Stimulated activated CD4-positive, alpha-beta T cell treated with anti-CD3 and anti-CD28 coated beads, Interleukin-15, amount 100 ng/mL, for 24 hours (primary cell): ENCODE results near the gene FN3KRP.
"Not testable (repeated sequence)": the region's sequence is repeated elsewhere in the genome, so short reads cannot be mapped to it uniquely, and the experiment has no call there.

Source experiments
- DNase-seq: peaks from one replicate; pipeline ENCODE4 v3.0.0-alpha.2; 2020

Gene FN3KRP

DNA sequence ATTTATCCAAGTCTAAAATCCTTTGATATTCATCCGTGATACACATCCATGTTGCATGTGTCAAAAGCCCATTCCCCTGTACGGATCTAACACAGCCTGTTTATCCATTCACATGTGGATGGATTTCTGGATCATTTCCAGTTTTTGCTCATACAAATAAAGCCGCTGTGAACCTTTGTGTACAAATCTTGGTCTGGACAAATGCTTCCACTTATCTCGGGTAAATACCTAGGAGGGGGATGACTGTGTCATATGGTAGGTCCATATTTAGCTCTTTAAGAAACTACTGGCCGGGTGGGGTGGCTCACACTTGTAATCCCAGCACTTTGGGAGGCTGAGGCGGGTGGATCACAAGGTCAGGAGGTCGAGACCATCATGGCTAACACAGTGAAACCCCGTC is 29.0 kb downstream of the FN3KRP start:
- no peak for DNase-seq

DNA sequence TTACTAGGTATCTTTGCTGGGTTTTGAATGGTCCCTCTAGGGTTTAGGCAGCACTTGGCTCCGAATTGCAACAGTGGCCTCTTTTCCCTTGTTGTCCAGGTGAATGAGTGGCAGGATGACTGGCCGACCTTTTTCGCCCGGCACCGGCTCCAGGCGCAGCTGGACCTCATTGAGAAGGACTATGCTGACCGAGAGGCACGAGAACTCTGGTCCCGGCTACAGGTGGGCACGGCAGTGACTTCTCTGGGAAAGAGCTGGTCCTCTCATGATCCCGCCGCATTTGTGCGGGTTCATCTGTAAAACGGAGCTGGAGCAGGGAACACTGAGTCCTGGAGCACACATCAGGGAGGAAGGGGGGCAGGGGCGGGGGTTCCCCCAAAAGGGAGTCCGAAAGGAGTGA is 32.2 kb downstream of the FN3KRP start:
- no peak for DNase-seq

DNA sequence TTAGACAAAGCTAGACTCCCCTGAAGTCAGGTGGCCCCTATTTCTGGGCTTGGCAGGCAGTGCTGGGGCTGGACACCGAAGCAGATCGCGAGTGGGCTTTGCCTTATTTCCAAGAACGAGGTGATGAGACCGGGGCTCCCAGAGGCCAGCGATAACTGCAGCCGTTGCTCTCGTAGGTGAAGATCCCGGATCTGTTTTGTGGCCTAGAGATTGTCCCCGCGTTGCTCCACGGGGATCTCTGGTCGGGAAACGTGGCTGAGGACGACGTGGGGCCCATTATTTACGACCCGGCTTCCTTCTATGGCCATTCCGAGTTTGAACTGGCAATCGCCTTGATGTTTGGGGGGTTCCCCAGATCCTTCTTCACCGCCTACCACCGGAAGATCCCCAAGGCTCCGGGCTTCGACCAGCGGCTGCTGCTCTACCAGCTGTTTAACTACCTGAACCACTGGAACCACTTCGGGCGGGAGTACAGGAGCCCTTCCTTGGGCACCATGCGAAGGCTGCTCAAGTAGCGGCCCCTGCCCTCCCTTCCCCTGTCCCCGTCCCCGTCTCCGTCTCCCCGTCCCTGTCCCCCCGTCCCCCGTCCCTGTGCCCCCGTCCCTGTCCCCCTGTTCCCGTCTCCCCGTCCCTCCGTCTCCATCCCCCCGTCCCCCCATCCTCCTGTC is 33.9 kb downstream of the FN3KRP start:
- no peak for DNase-seq

DNA sequence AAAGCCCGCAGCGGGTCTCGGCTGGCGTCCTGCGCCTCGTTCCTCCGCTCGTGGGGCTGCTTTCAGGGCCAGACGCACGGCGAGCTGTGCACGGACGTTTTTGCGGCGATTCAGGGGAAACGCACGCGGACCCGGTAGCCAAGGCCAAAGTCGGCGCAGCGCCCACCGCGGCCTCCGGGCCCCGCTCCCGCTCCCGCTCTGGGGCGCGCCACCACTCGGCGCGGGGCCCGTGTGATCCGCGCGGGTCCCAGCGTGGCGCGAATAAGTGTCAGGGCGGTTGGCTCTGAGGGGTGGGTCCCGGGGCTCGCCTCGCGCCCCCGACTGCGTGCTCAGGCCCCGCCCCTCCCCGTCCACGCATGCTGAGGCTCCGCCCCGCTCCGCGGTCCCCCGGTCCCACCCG is 34.7 kb downstream of the FN3KRP start:
- no peak for DNase-seq

DNA sequence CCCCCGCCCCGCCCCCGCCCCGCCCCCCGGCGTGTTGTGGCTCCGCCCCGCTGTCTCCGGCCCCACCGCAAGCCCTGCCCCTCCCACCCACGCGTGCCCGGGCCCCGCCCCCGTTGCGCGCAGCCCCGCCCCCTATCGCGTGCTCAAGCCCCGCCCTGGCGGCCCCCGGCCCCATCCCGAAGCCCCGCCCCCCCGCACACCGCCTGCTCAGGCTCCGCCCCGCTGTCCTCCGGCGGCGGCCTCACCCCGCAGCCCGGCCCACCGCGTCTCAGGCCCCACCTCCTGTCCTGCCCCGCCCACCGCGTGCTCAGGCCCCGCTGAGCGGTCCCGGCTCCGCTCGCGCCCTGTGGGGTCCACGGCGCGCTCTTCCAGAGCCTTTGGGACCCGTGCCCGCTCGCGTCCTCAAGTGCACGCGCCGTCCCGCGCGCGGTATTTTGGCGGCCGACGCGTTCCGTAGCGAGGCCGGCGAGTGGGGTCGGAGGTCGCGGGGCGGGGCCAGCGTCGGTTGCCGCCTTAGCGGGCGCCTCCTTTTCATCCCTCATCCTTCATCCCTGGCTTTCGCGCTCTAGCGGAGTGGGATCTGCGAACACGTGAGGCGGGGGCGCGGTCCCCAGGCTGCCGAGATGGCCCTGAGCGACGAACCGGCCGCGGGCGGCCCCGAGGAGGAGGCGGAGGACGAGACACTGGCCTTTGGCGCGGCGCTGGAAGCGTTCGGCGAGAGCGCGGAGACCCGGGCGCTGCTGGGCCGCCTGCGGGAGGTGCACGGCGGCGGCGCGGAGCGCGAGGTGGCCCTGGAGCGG is 35.3 kb downstream of the FN3KRP start, which contains the start of gene TBCD:
Gene TBCD, plus strand, starts transcription at position 495 of the 800 bp plus-strand sequence. Its CDS starts 129 bp downstream, at position 624.
- peak; percentile 91 for DNase-seq

DNA sequence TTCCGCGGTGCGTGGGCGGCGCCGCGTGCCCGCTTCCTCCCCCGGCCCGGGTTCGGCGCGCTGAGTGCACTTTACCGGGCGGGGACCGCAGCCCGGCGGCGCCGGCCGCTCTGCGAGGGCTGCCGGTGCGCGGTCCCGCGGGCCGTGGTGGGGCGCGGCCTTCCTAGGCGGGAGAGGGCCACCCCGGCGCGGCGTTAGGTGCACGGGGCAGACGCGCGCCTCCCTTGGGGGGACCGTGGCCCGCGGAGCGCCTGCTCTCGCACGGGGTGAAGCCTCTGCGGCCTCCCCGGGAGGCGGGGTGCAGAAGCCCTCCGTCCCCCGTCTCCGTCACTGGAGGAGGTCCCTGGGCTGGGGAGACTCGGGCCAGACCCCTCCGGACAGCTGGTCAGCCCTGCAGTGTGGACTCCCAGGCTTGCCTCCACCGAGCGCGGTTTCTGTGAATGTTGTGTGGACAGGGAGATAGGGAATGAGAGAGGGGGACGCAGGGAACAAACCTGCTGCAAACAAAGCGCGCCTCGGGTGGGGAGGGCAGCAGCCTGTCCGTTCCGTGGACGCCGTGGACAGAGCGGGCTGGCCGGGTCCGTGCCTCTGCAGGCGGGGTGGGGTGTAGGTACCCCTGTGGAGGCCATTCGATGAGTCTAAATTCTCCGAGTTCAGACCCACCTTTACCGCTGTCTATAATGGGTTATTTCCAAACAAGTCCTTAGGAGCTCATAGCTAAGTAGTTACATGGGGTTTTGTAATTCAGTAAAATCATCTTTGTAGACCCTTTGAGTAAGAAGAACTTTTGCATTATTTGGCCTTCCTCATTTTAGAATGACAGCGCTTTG is 36.1 kb downstream of the FN3KRP start:
- no peak for DNase-seq

DNA sequence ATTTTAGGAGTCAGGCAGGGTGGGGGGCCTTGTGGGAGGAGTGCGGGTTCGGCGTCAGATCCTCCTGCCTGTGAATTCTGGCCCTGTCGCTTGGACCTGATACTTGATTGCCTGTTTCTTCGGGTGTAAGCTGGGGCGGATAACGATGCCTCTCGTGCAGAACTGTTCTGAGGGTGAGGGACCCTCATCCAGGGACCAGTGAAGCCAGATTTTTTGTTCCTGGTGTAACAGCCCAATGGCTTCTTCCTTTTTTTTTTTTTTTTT is 36.6 kb downstream of the FN3KRP start:
- DNase-seq: no peak

DNA sequence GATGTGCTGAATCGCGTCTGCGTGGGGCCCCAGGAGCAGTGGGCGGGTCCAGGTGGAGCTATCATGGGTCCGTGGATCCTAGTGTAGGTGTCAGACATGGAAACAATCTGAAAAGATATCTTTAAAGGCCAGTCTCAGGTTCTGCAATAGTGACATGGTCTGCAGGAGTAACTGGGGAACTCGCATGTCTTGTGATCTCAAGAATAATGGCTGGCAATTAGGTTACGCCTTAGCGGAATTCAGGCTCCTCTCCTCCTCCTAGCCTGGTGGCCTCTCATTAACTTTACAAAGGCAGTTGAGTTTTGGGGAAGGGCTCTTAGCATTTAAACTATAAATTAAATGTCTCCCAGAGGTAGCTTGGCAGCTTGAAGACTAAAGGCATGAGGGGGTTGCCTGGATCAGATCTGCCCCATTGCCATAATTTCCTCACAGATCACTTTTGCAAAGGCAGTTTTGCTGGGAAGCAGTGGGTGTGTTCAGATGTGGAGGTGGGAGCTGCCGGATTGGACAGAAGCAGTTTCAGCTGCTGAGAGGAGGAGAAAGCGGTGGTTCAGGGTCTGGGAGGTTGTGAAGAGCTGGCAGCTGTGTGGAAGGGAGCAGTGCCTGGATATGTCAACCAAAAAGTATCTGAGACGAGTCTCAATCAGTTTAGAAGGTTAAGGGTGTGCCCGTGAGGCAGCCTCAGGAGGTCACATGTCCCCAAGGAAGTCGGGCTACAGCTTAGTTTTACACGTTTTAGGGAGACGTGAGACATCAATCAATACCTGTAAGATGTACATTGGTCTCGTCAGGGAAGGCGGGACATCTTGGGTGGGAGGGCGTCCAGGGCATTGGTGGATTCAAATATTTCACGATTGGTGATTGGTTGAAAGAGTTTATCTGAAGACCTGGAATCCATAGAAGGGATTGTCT is 38.0 kb downstream of the FN3KRP start:
- peak; percentile 15 for DNase-seq

DNA sequence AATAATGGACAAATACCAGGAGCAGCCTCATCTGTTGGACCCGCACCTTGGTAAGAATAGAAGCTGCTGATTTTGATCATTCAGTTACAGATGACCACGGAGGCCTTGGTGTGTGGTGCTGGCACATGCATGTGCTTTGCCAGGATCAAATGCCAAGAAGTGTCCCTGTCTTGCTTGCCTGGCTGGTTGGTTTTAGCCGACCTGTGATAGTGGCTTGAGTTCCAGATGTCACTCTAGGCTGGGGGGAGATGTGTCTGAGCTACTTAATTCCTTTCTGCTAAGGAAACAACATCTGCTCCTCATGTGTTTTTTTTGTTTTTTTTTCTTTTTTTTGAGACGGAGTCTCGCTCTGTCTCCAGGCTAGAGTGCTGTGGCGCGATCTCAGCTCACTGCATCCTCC is 39.7 kb downstream of the FN3KRP start:
- no peak for DNase-seq

DNA sequence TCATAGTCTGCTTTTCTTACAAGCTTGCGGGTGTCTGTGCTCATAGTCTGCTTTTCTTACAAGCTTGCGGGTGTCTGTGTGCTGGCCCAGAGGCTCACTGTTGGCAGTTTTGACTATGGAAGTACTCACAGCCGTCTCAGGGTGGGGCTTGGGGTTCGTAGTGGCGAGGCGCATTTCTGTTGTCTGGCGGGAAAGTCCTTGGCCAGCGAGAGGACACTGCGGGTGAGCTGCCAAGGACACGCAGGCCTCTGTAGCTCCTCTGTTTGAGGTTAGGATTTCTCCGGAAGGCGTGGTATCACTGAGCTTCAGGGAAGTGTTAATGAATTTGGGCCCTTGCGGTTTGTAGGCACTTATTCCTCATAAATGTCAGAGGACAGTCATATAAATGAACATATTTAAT is 48.9 kb downstream of the FN3KRP start:
- DNase-seq: no peak

DNA sequence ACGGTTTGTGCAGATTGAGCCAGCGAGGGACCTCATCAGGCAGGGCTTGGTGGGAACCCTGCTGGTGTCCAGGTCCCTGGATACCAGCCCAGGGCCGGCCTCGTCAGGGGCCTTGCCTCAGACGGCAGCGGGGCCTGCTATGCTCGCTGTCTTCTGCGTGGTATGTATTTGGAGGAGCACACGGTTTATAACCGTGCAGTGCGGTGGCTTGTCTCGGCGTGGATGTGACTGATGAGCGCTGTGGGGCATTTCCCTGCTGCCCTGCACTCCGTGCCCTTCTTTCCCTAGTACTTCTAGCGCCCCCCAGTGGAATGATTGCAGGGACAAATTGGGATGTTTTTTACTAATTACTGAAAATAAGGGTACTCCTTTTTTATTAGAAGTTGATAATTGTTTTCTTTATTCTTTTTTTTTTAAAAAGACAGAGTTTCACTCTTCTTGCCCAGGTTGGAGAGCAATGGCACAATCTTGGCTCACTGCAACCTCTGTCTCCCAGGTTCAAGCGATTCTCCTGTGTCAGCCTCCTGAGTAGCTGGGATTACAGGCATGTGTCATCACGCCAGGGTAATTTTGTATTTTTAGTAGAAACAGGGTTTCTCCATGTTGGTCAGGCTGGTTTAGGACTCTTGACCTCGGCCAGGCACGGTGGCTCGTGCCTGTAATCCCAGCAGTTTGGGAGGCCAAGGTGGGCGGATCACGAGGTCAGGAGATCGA is 50.7 kb downstream of the FN3KRP start:
- peak; percentile 59 for DNase-seq

DNA sequence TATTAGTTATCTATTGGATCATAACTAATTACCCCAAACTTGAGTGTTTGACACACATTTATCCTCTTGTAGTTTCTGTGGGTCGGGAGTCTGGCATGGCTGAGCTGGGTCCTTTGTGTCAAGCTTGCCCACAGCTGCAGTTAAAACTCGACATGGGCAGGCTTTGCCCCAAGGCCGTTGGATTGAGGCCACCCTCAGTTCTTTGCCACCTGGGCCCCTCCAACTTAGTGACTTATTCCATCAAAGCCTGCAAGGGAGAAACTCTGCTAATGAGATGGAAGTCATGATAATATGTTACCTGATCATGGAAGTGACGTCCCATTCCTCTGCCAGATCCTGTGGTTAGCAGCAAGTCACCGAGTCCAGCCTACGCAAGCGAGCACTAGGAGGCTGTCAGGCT is 52.5 kb downstream of the FN3KRP start:
- DNase-seq: no peak

DNA sequence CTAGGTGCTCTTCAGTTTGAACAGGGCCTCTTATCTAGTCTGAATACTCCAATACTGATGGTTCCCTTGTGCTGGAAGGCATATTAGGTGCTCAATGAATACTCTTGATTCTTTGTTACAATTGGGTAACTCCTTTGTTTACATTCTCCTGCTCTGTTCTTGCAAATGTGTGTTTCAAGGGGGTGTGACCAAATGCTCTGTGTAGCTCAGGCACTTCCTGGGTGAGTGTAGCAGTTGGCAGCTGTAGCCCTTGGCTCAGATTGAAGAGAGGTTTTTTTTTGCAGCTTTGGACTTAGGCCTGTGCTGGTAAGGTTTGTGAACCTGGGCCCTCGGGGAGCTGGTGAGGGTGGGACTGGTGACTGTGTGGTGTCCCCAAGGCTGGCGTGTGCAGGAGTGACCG is 55.5 kb downstream of the FN3KRP start:
- no peak for DNase-seq

DNA sequence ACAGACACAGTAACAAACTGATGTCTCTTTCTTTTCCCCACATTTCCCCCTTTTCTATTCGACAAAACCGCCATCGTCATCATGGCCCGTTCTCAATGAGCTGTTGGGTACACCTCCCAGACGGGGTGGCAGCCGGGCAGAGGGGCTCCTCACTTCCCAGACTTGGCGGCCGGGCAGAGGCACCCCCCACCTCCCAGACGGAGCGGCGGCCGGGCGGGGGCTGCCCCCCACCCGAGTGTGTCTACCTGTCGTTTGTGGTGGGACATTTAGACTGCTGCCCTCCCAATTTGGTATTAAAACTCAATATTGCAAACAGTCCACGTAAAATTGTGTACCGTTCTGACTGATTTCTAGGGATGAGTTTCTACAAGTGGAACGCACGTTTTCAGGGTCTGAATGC is 58.0 kb downstream of the FN3KRP start:
- not testable (repeated sequence) for DNase-seq

DNA sequence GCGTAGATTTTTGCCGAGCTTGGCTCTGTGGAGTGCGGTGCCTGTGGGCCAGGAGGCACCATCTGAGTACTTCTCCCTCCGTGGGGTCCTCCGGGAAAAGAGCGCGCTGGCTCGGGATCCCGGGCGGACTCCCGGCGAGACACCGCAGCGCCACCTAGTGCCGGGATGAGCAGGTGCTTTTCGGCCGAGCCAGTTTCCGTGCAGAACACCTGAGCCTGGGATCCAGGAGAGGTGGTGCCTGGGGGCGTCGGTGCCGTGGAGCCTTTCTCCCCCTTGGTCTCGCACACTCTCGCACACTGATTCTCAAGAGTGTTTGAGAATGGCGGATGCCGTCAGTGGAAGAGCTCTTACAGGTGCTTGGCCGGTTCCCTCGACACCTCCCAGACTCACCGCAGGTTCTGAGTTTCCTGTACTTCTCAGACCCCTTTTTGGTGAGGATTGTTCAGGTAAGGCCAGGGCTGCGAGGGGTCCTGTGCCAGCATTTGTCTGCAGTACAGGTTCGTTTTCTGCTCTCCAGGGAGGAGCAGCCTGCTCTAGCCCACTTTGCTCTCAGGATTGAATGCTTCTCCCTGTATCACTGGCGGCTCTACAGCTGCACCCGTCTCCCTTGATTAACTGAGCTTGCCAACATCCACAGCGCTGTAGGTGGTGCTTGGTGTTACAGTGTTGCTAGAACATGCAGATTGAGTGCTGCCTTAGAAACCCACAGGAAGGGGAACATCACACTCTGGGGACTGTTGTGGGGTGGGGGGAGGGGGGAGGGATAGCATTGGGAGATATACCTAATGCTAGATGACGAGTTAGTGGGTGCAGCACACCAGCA is 58.7 kb downstream of the FN3KRP start:
- DNase-seq: peak; percentile 53

DNA sequence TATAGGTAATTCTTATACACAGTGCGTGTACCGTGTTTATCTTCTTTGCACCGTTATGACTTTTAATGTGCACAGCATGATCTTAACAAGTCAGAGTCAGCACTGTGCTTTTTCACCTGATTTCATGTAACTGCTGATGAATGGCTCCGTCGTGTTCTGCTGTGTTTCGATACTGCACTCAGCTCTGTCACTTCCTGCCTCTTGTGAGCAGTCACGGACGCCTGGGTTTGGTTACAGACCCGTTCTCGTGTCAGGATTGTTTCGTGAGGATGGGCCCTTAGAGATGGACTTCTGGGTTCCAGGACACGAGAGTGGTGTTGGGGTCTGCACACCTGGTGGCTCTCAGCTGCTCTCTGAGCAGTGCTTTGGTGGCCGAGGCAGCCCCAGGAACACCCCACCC is 59.9 kb downstream of the FN3KRP start:
- DNase-seq: no peak
